ENCODE results near the gene VEGFA. TPM values are rescaled to one million over a fixed set of nuclear protein-coding genes. Genes with fewer than 3 reads are reported as not detected.

The VEGFA gene
- total RNA-seq, 1 donor from 2014 or later, result 242 TPM

GRCh38 chr6:43778131-43778855 lies 8.3 kb downstream of the VEGFA start:
- DNase-seq (ENCODE audit: missing footprints), result no peak
- intact Hi-C loops (cut with DNase I), result loop anchor here (10.0 kb wide), 1 partner anchor 447 kb away; the partner anchor contains the start of gene SLC29A1
- no peak for ATAC-seq

GRCh38 chr6:43778976-43779851 lies 9.2 kb downstream of the VEGFA start:
- DNase-seq (ENCODE audit: missing footprints) (no peak), ATAC-seq (no peak)
- intact Hi-C loops (cut with DNase I), result loop anchor here (10.0 kb wide), 1 partner anchor 446 kb away; the partner anchor contains the start of gene SLC29A1

GRCh38 chr6:43779852-43780236 lies 9.8 kb downstream of the VEGFA start:
- ATAC-seq (peak; percentile 33), DNase-seq (ENCODE audit: missing footprints) (no peak)
- intact Hi-C loops (cut with DNase I), result loop anchor here (10.0 kb wide), 1 partner anchor 445 kb away; the partner anchor contains the start of gene SLC29A1

GRCh38 chr6:43780293-43780692 lies 10.3 kb downstream of the VEGFA start:
- intact Hi-C loops (cut with DNase I), result no loop called here
- ATAC-seq (peak; percentile 2), DNase-seq (ENCODE audit: missing footprints) (no peak)

GRCh38 chr6:43780941-43781928 lies 11.2 kb downstream of the VEGFA start:
- DNase-seq (ENCODE audit: missing footprints) (no peak), ATAC-seq (no peak)
- intact Hi-C loops (cut with DNase I), result no loop called here

- no peak for DNase-seq (ENCODE audit: missing footprints)
- ATAC-seq, result no peak
- intact Hi-C loops (cut with DNase I), result no loop called here
Measured at GRCh38 chr6:43781941-43782704, 12.1 kb downstream of the VEGFA start.

GRCh38 chr6:43782764-43783513 lies 12.9 kb downstream of the VEGFA start:
- ATAC-seq, result no peak
- DNase-seq (ENCODE audit: missing footprints), result no peak
- intact Hi-C loops (cut with DNase I), result no loop called here

- DNase-seq (ENCODE audit: missing footprints), result no peak
- intact Hi-C loops (cut with DNase I), result no loop called here
- ATAC-seq, result no peak
Measured at GRCh38 chr6:43784049-43784855, 14.2 kb downstream of the VEGFA start.

GRCh38 chr6:43785220-43785752 lies 15.3 kb downstream of the VEGFA start:
- ATAC-seq, result no peak
- DNase-seq (ENCODE audit: missing footprints), result no peak
- intact Hi-C loops (cut with DNase I), result no loop called here

- intact Hi-C loops (cut with DNase I), result no loop called here
- ATAC-seq, result no peak
- DNase-seq (ENCODE audit: missing footprints), result no peak
Measured at GRCh38 chr6:43785904-43786303, 15.9 kb downstream of the VEGFA start.

GRCh38 chr6:43786664-43787329 lies 16.8 kb downstream of the VEGFA start:
- no peak for ATAC-seq
- no peak for DNase-seq (ENCODE audit: missing footprints)
- intact Hi-C loops (cut with DNase I), result no loop called here

- no peak for DNase-seq (ENCODE audit: missing footprints)
- ATAC-seq, result no peak
- intact Hi-C loops (cut with DNase I), result no loop called here
Measured at GRCh38 chr6:43788301-43788700, 18.3 kb downstream of the VEGFA start.

GRCh38 chr6:43789447-43789846 lies 19.4 kb downstream of the VEGFA start:
- intact Hi-C loops (cut with DNase I), result no loop called here
- no peak for ATAC-seq
- no peak for DNase-seq (ENCODE audit: missing footprints)

GRCh38 chr6:43790031-43790430 lies 20.0 kb downstream of the VEGFA start:
- ATAC-seq (peak; percentile 80), DNase-seq (ENCODE audit: missing footprints) (peak; percentile 82)
- intact Hi-C loops (cut with DNase I), result no loop called here

GRCh38 chr6:43791745-43792422 lies 21.9 kb downstream of the VEGFA start:
- ATAC-seq (no peak), DNase-seq (ENCODE audit: missing footprints) (no peak)
- intact Hi-C loops (cut with DNase I), result no loop called here

Measured in Right ventricle myocardium inferior (tissue), 1 donor.